HepG2 (cell line): ENCODE results near the gene PDZD4. TPM values are rescaled to one million over a fixed set of nuclear protein-coding genes. Genes with fewer than 3 reads are reported as not detected.

Experiments used
- JUN ChIP-seq: sonication (generic); formaldehyde crosslinking; IDR thresholded peaks from 2 replicates; pipeline ENCODE4 v1.4.0; 2020; ENCODE audit warnings: mild to moderate bottlenecking, missing genetic modification reagents
- NFIB ChIP-seq: sonication (generic); formaldehyde crosslinking; IDR thresholded peaks from 2 replicates; pipeline ENCODE4 v1.9.0; 2021; ENCODE audit warnings: missing genetic modification reagents, mild to moderate bottlenecking, borderline replicate concordance
- NR2F2 ChIP-seq: IDR thresholded peaks from 2 replicates; pipeline ENCODE4 v1.6.1; 2012; ENCODE audit warnings: low read depth, inconsistent platforms, borderline replicate concordance
- TRIM24 ChIP-seq: sonication (generic); formaldehyde crosslinking; IDR thresholded peaks from 2 replicates; pipeline ENCODE4 v1.8.0; 2022; ENCODE audit warnings: mild to moderate bottlenecking, missing genetic modification reagents
- ZNF569 ChIP-seq: sonication (generic); formaldehyde crosslinking; IDR thresholded peaks from 2 replicates; pipeline ENCODE4 v1.5.0; 2020; ENCODE audit warnings: mild to moderate bottlenecking, missing genetic modification reagents, moderate library complexity, borderline replicate concordance
- ZNF737 ChIP-seq: sonication (generic); formaldehyde crosslinking; IDR thresholded peaks from 2 replicates; pipeline ENCODE4 v1.5.0; 2020; ENCODE audit warnings: missing genetic modification reagents, mild to moderate bottlenecking, borderline replicate concordance
- polyA plus RNA-seq, 8 experiments: library from polyadenylated mRNA; depleted of rRNA in 3 of 8; stranded (reverse) in 7 of 8; unstranded in 1 of 8; fragments of >200 nt; fragmentation: Illumina TruSeq in 4 of 8; extraction: Trizol in 4 of 8; gene quantifications; 2 replicates each; pipeline versions ENCODE4 v1.2.1 to v1.2.3, GENCODE V29; 2011 to 2016; ENCODE audit warnings: low read depth in 4 of 8, missing spikeins in 1 of 8, mixed read lengths in 1 of 8; ENCODE audit not compliant: insufficient read depth in 1 of 8
- total RNA-seq, 5 experiments: library from RNA; depleted of rRNA; stranded (reverse); fragments of >200 nt; fragmentation: Illumina TruSeq; extraction: Trizol; gene quantifications; 2 replicates each; pipeline ENCODE4 v1.2.3, GENCODE V29; 2016; ENCODE audit warnings: low read depth in 1 of 5
- TF ChIP-seq, protein P1 (sequence below): sonication (generic); formaldehyde crosslinking; IDR thresholded peaks from 2 replicates; pipeline ENCODE4 v1.8.0; 2022; ENCODE audit warnings: mild to moderate bottlenecking, missing genetic modification reagents, moderate library complexity
- TF ChIP-seq, protein P2 (sequence below), 2 experiments: sonication (generic) in 1 of 2; formaldehyde crosslinking in 1 of 2; IDR thresholded peaks; 2 replicates each; pipeline versions ENCODE4 v1.4.0 to v1.6.1; 2016 to 2020; ENCODE audit warnings: borderline replicate concordance in 1 of 2, low read depth in 1 of 2, mild to moderate bottlenecking in 1 of 2, missing genetic modification reagents in 1 of 2
- TF ChIP-seq, protein P3 (sequence below), 2 experiments: sonication (generic) in 1 of 2; formaldehyde crosslinking in 1 of 2; IDR thresholded peaks; 2 replicates each; pipeline versions ENCODE4 v1.6.1 to v1.9.0; 2014 to 2022; ENCODE audit warnings: antibody characterized with exemption in 1 of 2, borderline replicate concordance in 1 of 2, inconsistent platforms in 1 of 2, low read depth in 1 of 2, missing genetic modification reagents in 1 of 2
- TF ChIP-seq, protein P4 (sequence below): sonication (generic); formaldehyde crosslinking; IDR thresholded peaks from 2 replicates; pipeline ENCODE4 v1.4.0; 2020; ENCODE audit warnings: missing genetic modification reagents
- TF ChIP-seq, protein P5 (sequence below), 2 experiments: sonication (generic) in 1 of 2; formaldehyde crosslinking in 1 of 2; IDR thresholded peaks; 2 replicates each; pipeline versions ENCODE4 v1.4.0 to v1.6.1; 2018 to 2020; ENCODE audit warnings: missing genetic modification reagents in 2 of 2, borderline replicate concordance in 1 of 2, low read depth in 1 of 2, mild to moderate bottlenecking in 1 of 2, missing biosample characterization in 1 of 2

PDZD4 gene
- total and polyA plus RNA-seq, 2 of the 13 experiments (the other 11 are each of a cell fraction or from before 2014, with no cell fraction given): not detected

DNA sequence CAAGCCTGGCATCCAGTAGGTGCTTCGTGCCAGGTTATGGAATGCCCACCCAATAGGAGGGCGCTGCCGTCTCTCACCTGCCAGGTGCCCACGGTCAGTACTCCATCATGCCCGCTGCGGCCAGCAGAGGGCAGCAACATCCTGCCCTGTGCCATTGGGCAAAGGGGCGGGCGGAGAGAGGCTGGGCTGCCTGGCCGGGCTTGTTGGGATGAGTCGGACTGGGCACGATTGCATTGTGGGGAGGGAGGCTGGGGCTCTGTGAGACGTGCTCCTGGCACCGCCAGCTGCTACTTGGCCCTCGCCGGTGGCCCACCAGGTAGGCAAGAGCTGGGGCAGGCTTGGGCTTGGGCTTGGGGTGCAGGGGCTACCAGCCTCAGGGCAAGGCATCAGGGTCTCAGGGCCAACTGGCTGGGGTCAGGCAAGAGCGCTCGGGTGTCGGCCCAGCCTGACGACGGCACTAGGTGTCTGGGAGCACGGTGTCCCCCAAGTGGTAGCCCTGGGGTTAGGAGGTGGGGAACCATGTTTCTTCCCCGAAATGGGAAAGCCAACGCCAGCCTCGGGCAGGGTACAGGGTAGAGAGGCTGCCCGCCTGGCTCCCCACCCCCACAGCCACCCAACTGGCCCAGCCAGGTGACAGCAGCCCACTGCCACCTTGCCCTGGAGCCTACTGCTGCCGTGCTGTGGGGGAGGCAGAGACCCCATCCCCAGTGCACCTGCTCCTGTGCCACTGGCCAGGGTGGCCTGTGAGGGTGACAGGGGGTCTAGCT, 66.2 kb downstream of the PDZD4 start, which contains the start of gene PLXNB3 (continued):
- no peak for TF ChIP-seq ZNF569 (CRISPR knock-in tag)
- TF ChIP-seq NR2F2: no peak
- TF ChIP-seq, protein P1, sequence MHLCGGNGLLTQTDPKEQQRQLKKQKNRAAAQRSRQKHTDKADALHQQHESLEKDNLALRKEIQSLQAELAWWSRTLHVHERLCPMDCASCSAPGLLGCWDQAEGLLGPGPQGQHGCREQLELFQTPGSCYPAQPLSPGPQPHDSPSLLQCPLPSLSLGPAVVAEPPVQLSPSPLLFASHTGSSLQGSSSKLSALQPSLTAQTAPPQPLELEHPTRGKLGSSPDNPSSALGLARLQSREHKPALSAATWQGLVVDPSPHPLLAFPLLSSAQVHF (CRISPR knock-in tag): no peak
- TF ChIP-seq, protein P2, sequence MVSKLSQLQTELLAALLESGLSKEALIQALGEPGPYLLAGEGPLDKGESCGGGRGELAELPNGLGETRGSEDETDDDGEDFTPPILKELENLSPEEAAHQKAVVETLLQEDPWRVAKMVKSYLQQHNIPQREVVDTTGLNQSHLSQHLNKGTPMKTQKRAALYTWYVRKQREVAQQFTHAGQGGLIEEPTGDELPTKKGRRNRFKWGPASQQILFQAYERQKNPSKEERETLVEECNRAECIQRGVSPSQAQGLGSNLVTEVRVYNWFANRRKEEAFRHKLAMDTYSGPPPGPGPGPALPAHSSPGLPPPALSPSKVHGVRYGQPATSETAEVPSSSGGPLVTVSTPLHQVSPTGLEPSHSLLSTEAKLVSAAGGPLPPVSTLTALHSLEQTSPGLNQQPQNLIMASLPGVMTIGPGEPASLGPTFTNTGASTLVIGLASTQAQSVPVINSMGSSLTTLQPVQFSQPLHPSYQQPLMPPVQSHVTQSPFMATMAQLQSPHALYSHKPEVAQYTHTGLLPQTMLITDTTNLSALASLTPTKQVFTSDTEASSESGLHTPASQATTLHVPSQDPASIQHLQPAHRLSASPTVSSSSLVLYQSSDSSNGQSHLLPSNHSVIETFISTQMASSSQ (IDR thresholded peaks at IDR 0.05; ENCODE audit: low read depth): no peak
- TF ChIP-seq, protein P2 (CRISPR knock-in tag; IDR thresholded peaks at IDR 0.05; ENCODE audit: borderline replicate concordance): no peak
- TF ChIP-seq, protein P3, sequence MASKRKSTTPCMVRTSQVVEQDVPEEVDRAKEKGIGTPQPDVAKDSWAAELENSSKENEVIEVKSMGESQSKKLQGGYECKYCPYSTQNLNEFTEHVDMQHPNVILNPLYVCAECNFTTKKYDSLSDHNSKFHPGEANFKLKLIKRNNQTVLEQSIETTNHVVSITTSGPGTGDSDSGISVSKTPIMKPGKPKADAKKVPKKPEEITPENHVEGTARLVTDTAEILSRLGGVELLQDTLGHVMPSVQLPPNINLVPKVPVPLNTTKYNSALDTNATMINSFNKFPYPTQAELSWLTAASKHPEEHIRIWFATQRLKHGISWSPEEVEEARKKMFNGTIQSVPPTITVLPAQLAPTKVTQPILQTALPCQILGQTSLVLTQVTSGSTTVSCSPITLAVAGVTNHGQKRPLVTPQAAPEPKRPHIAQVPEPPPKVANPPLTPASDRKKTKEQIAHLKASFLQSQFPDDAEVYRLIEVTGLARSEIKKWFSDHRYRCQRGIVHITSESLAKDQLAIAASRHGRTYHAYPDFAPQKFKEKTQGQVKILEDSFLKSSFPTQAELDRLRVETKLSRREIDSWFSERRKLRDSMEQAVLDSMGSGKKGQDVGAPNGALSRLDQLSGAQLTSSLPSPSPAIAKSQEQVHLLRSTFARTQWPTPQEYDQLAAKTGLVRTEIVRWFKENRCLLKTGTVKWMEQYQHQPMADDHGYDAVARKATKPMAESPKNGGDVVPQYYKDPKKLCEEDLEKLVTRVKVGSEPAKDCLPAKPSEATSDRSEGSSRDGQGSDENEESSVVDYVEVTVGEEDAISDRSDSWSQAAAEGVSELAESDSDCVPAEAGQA (IDR thresholded peaks at IDR 0.05; ENCODE audit: low read depth): no peak
- TF ChIP-seq, protein P3 (CRISPR knock-in tag; IDR thresholded peaks at IDR 0.05; ENCODE audit: borderline replicate concordance): no peak
- TF ChIP-seq ZNF737 (CRISPR knock-in tag): no peak
- TF ChIP-seq, protein P4, sequence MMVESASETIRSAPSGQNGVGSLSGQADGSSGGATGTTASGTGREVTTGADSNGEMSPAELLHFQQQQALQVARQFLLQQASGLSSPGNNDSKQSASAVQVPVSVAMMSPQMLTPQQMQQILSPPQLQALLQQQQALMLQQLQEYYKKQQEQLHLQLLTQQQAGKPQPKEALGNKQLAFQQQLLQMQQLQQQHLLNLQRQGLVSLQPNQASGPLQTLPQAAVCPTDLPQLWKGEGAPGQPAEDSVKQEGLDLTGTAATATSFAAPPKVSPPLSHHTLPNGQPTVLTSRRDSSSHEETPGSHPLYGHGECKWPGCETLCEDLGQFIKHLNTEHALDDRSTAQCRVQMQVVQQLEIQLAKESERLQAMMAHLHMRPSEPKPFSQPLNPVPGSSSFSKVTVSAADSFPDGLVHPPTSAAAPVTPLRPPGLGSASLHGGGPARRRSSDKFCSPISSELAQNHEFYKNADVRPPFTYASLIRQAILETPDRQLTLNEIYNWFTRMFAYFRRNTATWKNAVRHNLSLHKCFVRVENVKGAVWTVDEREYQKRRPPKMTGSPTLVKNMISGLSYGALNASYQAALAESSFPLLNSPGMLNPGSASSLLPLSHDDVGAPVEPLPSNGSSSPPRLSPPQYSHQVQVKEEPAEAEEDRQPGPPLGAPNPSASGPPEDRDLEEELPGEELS (CRISPR knock-in tag): no peak
- TF ChIP-seq TRIM24: no peak
- TF ChIP-seq, protein P5, sequence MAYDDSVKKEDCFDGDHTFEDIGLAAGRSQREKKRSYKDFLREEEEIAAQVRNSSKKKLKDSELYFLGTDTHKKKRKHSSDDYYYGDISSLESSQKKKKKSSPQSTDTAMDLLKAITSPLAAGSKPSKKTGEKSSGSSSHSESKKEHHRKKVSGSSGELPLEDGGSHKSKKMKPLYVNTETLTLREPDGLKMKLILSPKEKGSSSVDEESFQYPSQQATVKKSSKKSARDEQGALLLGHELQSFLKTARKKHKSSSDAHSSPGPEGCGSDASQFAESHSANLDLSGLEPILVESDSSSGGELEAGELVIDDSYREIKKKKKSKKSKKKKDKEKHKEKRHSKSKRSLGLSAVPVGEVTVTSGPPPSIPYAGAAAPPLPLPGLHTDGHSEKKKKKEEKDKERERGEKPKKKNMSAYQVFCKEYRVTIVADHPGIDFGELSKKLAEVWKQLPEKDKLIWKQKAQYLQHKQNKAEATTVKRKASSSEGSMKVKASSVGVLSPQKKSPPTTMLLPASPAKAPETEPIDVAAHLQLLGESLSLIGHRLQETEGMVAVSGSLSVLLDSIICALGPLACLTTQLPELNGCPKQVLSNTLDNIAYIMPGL (CRISPR knock-in tag; IDR thresholded peaks at IDR 0.05; ENCODE audit: borderline replicate concordance in 1 of 2, low read depth in 1 of 2): peak; percentile 73 to 78
- TF ChIP-seq JUN (CRISPR knock-in tag): no peak
- no peak for TF ChIP-seq NFIB (CRISPR knock-in tag)
